ENCODE measurements around the gene PZP.
"Not testable (repeated sequence)": the region's sequence is repeated elsewhere in the genome, so short reads cannot be mapped to it uniquely, and the experiment has no call there.

The PZP gene

GRCh38 chr12:9179781-9180180, 28.4 kb downstream of the PZP start:
- DNase-seq = no peak

DNA sequence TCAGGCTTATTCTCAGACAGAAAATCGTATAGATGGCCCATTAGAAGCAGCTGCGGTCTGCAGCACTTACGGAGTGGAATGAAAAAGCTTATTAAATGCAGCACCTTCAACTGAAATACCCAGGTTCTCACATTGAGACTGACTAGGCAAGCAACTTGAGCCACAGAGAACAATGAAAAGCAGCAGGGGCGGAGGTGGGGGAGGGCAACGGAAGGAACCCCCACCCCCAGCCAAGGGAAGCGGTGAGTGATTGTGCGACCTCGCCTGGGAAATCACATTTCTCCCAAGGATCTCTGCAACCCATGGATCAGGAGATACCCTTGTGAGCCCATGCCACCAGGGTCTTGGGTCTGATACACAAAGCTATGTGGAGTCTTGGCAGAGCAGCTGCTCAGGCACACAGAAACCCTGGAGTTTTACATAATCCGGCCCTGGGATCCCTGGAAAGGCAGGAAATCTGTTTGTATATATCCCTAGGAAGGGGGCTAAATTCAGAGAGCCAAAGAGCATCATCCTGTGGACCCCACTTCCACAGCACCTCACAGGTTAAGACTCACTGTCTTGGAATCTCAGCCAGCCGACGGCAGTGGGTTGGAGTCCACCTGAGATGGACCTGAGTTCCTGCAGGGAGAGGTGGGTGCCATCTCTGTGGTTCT, 38.1 kb downstream of the PZP start:
- DNase-seq = no peak

DNA sequence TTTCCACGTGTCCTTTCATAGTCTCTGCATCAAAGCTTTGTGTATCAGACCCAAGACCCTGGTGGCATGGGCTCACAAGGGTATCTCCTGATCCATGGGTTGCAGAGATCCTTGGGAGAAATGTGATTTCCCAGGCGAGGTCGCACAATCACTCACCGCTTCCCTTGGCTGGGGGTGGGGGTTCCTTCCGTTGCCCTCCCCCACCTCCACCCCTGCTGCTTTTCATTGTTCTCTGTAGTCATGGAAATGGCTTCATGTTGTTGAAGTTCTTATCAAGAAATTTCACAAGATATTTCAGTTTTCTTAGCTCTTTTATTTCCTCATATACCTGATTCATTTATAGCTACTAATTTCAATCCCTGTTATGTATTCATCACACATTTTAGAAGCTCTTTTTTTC, 40.9 kb downstream of the PZP start:
- DNase-seq = not testable (repeated sequence)

- no peak for DNase-seq
Observed at GRCh38 chr12:9163392-9163791, 44.8 kb downstream of the PZP start.

GRCh38 chr12:9156119-9156518, 52.1 kb downstream of the PZP start:
- no peak for DNase-seq

GRCh38 chr12:9149372-9149771, 58.8 kb downstream of the PZP start:
- no peak for DNase-seq

DNA sequence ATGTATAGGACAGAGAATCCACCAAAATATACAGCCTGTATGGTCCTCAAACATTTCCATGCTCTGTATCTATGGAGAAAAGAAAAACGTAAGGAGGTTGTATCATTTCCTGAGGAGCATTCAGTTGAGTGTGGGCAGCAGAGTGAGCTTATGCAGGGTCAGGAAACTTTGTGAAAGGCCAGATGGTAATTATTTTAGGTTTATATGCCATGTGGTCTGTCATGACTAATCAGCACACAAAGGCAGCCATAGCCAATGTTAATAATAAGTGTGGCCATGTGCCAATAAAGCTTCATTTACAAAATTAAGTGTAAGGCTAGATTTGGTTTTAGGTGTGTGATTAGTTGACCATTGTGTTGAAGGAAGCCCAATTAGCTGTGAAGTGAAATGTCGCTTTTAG, 59.3 kb downstream of the PZP start:
- no peak for DNase-seq

DNA sequence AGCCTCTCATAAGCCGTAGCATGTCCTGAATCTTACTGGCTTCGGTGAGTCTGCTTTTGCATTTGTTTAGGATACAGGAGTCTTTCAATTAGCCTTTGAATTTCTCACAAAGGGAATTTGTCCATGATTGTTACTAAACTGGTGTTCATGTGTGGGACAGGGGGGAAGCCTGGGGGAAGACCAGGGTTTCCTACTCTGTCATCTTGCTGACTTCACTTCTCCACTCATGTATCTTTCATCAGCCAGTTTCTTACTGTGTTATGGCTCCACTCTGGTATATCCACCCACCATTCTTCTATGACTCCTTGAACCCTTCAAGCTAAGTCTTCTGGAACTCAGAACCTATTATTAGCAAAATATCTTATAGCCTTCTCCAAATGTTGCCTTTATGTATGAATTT, 60.7 kb downstream of the PZP start:
- no peak for DNase-seq

- no peak for DNase-seq
Observed at GRCh38 chr12:9144730-9145106, 63.5 kb downstream of the PZP start.

GRCh38 chr12:9143929-9144729, 64.1 kb downstream of the PZP start:
- DNase-seq = no peak

DNA sequence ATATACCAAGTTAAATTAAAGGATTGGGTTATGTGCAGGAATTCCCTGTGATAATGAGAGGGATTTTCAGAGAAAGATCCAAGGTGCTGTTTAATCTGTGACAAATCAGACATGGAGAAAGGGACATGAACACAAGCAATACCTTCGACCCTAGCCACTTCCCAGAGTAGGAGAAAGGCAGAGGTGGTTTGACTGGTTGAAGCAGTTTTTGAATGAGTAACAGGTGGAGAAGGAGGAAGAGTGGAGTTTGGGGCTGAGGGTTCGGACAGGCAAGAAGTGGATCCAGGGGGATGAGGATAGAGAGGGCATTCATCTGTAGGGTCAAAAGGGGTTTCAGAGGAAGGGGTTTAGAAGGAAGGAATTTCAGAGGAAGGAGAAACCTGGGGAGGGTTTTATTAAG, 65.1 kb downstream of the PZP start:
- no peak for DNase-seq

DNA sequence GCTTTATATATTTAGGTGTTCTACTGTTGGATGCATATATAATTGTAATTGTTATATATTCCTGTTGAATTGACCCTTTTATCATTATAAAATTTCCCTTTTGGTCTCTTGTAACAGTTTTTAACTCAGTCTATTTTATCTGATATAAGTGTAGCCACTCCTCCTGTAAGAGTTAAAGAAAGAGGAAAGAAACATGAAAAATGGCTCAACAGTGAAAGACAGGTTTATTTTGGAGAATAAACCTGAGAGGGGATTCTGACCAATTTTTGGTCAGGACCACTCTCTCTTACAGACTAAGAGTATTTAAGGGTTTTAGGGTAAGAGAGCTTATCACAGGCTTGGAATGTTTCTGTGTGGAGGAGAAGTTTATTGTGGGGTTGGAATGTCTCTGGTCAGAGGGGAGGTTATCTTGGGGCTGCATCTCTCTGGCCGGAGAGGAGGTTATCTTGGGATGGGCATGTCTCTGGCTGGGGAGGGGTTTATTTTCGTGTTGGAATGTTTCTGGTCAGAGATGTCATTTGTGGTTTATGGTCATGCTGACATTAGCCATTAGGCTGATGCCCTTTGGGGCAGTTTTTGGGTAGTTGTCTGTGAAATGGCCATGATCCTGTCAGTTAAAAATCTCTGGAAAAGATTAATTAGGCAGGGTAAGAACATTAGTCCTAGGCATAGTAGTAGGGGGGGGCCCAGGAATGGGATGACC, 68.5 kb downstream of the PZP start:
- DNase-seq = not testable (repeated sequence)

GRCh38 chr12:9135903-9136310, 72.3 kb downstream of the PZP start:
- no peak for DNase-seq

DNA sequence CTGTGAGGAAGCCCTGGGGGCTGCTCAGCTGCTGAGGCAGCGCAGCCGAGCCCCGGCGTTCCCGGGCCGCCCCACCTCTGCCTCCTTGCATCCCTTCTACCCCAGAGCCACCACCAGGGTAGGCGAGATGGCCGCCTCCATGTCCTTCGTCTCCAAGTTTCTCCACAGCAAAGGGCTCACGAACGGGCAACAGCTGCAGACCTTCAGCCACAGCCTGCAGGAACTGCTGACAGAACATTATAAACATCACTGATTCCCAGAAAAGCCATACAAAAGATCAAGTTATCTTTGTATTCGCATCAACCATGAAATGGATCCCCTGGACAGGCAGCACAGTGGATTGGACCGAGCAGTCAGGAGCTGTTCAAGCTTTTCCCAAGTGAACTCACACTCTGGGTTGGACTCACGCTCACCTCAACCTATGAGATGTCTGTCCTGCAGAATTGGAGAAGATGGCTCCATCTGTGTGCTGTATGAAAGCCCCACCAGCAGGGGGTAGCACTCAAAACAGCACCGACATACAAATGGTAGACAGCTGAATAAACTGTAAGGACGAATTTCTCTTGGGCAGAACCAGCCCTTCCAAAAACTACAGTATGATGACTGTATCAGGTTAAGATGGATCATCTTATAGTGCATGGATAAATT, 73.1 kb downstream of the PZP start:
- no peak for DNase-seq

DNA sequence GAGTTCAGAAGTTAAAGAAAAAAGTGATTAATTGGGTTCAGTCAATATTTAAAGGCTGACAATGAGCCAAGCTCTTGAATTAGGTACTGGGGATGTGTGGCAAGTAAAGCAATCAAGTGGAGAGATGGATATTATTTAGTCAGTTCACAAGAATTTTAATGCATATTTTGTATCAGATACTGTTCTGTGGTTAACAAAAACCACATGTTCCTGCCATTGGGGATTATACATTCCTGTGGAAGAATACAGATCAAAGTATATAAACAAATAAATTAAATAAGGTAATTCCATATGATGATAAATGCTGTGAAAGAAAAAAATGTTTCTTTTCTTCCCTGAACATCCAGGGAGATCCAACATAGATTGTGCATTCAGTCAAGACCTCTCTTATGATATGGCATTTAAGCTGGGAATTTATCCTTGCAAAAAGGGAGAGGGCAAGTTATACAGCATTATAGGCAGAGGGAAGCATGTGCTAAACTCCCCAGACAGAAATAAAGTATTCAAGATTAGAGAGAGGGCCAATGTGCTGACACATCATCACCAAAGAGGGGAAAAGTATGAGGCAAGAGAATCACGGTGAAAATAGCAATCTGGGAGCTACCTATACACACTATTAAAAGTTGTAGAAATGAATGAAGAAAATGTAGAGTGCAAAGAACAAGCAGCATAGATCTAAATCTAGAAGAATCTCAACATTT, 74.8 kb downstream of the PZP start:
- no peak for DNase-seq

DNA sequence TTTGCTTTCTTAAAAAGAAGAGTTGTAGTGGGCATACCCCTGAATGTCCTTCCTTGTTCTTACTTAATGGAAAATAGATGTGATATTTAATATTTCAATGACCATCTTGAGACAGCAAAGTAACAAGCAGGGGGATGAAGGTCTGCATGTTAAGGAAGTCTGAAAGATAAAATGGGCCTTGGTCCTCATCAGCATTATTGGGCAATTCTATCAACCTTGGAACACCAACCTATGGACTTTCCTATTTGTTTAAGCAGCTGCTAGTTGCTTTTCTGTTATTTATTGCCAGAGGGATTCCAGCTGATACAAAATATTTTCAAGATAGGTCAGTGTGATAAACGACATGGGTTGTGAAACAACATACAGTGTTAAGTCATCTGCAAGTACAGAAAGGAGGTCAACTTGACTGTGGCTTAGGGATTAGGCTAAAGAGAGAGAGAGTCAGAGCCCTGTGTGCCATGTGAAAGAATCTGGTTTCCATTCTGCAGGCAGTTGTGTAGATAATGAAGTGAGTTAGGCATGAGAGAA, 76.1 kb downstream of the PZP start:
- DNase-seq = no peak

DNA sequence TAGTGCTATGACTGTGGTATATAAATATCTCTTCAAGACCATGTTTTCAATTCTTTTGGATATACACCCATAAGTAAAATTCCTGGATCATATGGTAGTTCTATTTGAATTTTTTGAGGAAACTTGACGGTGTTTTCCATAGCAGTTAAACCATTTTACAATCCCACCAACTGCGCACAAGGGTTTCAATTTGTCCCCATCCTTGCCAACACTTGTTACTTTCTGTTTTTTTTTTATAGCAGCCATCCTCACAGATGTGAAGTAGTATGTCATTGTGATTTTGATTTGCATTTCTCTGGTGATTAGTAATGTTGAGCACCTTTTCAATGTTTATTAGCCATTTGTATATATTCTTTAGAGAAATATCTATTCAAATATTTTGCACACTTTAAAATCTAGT, 78.0 kb downstream of the PZP start:
- DNase-seq = no peak

DNA sequence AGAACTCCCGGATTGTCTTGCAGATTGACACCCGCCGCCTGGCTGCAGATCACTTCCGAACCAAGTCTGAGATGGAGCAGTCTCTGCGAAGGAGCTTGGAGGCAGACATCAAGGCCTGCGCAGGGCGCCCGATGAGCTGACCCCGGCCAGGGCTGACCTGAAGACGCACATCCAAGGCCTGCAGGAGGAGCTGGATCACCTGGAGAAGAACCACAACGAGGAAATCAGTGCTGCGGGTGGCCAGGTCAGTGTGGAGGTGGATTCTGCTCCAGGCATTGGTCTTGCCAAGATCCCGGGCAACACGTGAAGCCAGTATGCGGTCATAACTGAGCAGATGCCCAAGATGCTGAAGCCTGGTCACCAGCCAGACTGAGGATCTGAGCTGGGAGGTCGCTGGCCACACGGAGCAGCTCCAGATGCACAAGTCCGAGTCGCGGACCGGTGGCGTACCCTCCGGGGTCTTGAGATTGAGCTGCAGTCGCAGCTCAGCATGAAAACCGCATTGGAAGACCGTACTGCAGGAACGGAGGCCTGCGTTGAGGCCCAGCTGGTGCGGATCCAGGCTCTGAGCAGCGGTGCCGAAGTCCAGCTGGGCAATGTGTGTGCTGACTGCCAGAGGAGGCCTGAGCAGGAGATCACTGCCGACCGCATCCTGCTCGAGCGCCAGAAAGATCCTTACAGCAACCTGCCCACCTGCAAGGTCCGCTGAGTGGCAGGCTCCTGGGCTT, 80.1 kb downstream of the PZP start:
- no peak for DNase-seq

- no peak for DNase-seq
Observed at GRCh38 chr12:9127484-9127883, 80.7 kb downstream of the PZP start.

DNA sequence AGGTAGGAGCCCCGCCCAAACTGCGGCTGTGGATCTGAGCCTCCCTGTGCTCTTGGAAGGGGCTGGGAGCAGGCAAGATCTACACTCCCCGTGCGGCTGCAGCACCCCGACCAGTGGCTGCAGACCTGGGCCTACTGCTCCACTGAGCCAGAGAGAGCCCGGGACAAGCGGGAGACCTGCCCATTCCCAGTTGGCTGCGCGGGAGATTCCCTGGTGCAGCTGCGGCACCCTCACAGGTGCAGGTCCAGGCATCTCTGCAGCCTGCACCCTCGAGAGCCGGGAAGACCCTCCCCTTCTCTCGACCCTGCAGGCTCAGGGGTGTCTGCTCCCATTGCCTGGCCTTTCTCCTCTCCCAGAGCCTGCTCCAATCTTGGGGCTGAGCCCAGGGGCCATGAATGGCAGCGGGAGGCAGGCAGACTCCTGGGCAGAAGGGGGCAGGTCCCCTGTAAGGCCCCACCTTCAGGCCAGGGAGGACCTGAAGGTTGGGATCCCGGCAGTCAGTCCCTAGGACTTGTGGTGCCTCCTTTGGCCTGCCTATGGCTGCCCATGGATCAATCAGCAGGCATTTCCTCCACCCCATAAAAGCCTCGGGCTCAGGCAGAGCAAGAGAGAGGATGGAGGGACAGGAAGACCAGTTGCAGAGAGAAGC, 83.7 kb downstream of the PZP start:
- no peak for DNase-seq

DNA sequence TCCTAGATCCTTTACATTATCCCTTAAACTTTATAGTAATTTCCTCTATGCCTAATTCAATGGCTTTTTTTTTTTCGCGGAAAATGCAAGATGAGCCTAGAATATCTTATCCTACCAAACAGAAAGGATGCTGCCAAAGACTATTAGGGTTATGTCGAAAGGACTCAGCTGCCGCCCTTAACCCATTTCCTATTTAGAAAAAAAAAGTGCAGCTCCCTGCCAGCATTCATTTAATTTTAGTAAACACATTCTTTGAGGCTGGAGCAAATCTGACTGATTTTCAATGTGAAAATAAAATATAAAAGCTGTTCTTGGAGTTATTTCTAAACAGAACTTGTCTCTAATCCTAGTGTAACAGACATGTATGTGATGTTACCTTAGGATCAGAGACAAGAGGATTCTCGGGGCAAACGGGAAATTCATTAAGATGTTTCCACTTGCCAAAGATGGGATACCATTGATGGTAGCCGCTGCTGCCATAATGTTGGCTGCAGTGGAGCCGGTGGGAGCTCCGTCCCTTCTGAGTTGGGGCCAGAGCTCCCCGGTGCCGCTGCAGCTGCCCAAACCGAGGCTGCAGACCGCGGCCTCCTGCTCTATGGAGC, 84.3 kb downstream of the PZP start:
- DNase-seq = no peak

Data from activated gamma-delta T cell treated with Interleukin-2 at 50 U/mL for 16 hours (primary cell).